DMS79 treated with DMSO at 0.1 percent for 48 hours (cell line): Measurements from ENCODE around the gene RAB22A.
"Not testable (repeated sequence)": the region's sequence is repeated elsewhere in the genome, so short reads cannot be mapped to it uniquely, and the experiment has no call there.

Experiments used
- DNase-seq: peaks from one replicate; lab custom pipeline; 2025; lab: John Stamatoyannopoulos, UW

RAB22A gene

DNA sequence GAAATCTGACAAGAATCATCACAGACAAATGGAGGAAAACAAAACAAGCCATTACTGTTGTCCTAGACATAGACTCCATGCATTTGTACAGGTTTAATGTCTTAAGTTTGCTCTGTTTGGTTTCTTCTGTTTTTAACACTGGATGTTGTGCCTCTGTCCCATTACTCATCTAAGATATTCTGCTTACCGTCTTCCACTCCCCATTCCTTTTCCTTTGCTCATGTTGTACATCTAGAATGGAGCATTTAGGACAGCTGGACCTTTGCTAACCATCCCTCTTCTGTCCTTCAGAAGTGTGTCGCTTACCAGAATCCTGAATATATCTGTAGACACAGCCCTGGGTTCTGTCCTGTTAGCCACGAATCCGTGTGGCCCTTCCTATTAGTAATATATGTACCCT is 35.2 kb downstream of the RAB22A start:
- no peak for DNase-seq

DNA sequence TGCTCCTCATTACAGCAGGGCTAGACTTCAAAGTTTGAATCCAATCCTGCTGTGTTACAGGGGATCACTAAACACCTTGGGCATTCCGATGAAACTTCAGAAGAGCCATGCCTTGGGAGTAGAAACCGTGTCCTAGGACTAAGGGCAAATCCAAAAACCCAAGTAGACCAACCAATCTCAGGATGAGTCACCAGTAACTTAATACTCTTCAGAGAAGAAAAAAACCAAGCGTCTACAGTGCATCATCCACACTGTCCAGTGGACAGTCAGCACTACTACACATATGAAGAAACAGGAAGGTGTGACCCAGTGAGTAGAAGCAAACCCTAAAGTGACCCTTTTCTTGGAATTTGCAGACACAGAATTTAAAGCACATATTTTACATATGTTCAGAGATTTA is 40.1 kb downstream of the RAB22A start:
- no peak for DNase-seq

DNA sequence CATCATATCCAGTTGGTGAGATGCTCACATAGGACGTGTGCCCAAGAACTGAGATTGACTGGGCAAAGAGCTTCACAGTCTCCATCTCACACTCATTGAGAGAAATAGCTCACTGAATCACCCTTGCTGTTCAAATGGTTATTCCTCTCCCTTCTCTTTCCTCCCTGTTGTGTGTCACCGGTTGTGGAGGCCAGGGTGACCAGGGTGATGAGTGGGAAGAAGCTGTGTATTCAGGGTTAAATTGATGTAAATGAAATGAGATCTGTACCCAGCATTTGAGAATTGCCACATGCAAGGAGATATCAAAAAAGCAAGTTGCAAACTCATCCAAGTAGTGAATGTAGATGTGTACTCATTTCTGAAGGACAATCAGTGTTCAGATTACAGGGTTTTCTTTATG is 43.0 kb downstream of the RAB22A start:
- DNase-seq, result no peak

DNA sequence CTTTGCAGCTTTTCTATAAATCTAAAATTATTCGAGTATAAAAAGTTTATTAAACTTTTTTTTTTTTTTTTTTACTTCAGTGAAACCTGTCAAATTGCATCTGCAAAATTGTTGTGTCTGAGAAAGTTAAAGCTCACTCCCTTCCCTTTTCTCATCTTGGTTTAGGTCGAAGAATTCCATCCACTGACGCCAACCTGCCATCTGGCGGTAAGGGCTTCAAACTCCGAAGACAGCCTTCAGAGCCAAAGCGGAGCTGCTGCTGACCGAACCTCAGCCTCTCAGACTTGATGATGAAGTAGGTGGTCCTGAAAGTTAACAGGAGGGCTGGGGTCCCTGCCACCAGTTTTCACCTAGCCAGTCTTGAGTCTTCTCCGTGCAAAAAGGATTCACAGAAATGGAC is 49.9 kb downstream of the RAB22A start:
- no peak for DNase-seq

DNA sequence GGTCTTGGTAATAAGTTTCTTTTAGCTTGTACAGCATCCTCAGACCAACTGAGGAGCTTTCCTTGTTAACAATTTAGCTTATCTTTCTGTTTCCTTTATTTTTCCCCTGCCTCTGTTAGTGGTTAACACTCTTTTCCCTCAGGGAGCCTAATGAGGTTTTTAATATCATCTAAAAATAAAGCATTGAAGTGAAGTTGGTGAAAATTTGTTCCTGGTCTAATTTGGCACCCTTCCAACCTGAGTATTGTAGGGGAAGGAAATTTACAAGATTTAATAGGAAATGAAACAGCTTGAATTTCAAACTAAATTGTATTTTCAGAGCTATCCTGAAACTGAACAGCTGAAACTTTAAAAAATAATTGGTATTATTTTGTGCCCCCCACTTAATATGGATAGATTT is 51.4 kb downstream of the RAB22A start:
- DNase-seq, result no peak

DNA sequence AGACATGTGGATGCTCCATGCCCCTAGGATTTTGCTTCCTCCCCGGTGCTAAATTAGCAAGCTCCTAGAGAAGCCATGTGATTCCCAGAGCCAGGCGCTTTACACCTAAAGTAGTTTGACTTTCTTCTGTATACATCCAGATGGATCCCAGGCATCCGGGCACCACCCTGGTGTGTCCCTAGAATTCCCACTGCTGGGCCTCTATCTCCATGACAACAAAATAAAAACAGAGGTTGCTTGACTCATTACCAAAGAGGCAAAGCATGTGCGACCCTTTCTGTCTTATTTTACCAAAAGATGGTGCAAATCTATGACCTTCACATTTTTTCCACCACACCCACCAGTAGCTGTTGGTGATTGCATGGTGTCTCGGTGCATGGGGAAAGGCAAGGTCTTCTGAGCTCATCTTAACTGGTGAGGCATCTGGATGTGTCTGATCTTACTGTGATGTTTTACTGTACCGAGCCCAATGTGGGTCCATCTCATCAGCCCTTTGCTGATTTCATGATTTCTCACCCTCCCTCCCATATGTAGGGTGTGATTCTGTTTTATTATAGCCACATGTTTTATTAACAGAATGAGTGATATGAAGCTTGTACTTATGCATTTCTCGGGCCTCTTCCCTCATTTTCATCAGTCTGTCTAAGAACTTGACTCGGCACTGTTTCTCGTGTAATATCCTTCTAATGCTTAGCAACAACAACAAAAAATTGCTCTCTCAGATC is 52.1 kb downstream of the RAB22A start:
- DNase-seq, result no peak

DNA sequence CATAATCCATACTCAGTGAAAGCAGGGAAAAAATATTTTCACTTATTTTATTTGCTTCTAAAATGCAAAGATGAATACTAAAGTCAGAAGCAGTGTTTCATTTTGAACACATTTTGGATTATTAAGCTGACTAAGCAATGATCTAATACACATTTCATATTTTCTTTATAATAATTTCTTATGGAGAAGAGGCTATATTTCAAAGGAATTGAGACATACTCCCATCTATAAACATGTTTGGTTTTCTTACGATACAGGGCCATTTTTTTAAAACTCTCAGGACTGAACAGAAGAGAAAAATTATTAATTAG is 52.6 kb downstream of the RAB22A start:
- DNase-seq, result no peak

DNA sequence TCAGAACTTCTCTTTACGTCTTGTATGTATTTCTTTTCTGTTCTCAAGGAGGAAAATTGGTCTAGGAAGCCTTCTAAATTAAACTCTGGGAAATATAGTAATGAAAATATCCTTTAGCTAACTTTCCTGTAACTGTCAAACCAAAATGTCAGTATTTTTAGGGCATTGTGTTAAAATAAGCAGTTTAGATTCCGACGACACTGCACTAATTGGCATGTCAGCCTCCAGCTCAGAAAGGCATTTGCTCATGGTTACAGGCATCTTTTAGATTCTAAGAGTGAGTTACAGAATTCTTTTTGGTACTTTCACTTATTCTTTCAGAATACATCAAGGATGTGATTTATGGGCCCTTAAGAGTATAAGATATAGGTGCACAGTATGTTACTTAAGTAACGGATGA is 53.5 kb downstream of the RAB22A start:
- no peak for DNase-seq

DNA sequence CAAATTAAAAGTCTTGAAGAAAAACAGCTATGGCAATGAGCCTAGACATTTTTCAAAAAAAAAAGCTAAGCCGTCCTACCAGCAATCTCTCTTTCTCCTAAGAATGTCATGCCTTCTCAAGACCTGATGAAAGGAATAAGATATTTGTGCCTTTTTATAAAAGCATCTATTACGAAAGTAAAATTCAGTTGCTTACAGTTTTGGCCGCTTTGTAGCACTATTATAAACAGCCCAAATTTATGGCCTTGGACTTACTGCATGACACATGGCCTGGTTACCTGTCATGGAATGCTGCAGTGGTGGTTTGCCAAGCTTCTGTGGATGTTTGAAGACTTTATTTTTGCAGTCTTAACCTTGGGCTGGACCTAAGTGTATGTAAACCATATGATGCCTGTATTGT is 57.4 kb downstream of the RAB22A start:
- no peak for DNase-seq

DNA sequence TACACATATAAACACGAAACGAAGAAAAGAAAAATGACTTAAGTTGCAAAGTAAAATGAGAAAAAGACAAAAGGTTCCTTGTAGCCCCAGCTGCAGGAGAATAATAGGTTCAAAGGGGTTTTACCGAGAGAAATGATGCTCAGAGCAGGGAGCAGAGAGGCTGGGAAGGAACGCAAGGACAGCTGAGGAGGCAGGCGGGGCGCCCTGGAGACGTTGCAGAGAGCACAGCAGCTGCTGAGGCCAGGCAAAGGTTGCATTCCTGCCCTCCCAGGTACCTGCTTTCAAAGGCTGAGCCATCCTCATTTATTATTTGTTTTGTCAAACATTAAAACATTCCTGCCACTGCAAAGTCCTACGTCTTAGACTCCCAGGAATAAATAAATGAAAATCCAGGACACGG is 63.3 kb downstream of the RAB22A start:
- no peak for DNase-seq

DNA sequence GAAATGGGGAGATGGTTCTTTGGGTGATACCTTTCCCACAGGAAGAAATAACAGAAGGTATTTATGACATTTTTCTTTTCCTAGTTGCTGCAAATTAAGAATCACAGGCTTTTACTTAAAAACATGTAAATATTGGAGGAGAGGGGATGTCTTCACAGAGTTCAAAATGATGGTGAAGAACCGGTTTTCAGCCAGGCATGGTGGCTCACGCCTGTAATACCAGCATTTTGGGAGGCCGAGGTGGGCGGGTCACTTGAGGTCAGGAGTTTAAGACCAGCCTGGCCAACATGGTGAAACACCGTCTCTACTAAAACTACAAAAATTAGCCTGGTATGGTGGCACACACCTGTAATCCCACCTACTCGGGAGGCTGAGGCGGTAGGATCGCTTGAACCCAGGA is 63.8 kb downstream of the RAB22A start:
- not testable (repeated sequence) for DNase-seq

DNA sequence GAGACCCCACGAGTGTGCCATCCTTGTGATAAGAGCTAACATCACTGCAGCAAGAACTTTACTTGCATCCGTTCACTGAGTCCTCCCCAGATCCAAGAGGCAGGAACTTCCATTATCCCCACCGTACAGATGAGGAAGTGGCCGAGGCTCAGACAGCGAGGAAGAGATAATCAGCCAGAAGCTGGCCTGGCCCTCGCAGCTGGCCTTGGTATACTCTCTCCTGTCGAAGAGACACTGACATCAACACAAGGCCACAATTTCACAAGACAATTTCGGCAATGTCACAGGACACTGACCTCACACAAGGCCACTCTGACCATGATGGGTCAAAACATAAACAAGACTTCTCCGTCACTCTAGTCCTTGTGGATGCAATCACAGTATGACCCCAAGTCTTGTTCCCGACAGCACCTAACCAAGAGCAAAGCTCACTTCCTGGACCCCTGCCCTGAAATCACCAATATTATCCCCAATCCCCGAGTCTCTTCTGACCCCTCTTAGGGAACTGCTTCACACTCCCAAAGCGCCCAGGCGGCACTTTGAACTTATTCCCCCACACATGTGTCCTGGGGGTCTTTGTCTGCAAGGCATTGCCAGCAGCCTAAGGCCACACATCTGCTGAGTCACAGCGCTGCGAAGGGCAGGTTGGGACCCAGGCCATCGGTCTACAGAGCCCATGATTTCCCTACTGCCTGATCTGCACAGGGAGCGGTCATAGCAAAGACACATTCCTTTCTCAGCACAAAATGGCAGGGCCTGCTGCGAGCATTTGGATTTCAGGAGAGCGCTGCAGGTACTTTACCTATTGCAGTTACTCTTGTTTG is 64.7 kb downstream of the RAB22A start:
- no peak for DNase-seq

DNA sequence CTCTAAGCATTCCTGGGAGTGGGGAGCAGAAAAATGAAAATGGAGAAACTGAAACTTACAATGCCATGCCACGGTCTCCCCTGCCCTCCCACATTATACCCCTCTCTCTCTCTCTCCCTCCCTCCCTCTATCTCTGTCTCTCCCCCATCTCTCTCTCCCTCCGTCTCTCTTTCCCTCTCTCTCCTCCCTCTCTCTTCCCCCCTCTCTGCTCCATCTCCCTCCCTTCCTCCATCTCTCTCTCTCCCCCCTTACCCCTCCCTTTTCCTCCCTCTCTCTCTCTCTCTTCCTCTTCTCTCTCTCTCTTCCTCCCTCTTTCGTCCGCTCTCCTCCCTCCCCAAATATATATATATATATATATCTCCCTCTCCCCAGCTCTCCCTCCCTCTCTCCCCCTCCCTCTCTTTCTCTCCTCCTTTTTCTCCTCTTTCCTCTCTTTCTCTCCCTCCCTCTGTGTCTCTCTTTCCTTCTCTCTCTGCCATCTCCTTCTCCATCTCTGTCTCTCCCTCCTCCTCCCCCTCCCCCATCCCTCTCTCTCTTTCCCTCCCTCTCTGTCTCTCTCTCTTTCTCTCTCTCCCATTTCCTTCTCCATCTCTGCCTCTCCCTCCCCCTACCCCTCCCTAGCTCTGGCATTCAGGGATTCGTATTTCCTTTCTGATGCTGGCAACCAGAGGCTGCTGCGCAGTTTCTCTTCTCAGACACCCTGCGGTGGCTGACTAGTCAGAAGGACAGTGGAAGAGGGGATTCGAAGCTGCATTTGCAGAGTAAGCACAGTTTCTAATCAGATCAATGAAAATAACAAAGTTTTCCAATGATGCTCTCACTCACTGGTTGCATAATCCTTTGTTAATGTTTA is 65.6 kb downstream of the RAB22A start:
- no peak for DNase-seq

DNA sequence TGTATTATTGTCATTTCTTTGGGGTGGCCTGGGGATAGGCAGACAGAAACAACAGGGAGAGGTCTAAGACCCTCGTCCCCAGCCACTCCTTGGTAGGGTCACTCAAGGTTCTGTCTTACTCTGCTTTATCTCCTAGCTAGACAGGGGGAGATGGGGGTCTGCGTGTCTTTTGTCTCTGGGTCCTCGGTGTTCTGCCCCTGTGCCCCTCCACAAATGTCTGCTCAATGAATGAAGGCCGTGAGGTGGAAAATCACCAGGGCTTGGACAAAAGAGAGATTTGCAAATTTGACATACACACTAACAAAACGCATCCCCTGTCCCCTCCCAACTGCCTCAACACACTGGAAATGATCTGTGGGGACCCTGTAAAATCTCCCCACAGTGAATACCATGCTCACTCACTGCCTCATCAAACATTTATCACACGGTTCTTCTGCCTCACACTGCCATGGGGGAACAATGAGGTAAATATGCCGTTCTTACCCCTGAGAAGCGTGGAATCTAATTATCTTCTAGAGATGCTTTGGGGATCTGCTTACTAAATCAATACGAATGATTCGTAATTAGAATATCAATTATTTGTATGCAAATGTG is 66.3 kb downstream of the RAB22A start:
- no peak for DNase-seq

DNA sequence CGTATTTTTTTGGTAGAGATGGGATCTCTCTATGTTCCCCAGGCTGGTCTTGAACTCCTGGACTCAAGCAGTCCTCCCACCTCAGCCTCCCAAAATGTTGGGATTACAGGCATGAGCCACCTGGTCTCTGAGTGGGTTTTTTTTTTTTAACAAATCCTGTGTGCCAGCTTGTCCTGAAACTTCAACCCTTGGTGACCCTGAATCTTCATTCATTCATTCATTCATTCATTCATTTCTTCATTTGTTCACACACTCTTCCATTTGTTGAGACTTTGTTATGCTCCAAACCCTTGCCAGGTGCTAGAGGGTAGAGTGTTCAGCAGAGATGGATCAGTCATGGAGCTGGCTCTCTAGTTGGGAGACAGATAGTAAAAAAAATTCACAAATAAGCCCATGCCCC is 67.5 kb downstream of the RAB22A start:
- no peak for DNase-seq

DNA sequence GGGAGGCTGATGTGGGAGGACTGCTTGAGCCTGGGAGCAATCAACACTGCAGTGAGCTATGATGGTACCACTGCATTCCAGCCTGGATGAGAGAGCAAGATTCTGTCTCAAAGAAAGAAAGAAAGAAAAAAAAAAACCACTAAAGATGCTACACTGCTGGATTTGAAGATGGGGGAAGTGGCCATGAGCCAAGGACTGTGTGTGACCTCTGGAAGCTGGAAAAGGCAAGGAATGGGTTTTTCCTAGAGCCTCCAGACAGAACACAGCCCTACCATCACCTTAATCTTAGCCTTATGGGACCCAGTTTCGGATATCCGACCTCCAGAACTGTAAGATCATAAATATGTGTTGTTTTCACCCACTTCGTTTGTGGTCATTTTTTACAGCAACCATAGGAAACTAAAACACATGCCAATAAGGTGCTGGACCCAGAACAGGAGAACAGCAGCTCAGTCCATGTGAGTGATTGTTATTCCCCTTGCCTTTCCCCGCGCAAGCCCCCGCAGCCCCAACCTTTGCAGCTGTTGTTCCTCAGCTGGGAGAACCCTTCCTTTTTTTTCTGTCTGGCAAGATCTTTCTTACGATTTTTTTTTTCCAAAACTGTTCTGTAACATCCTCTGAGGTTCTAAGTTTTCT is 68.4 kb downstream of the RAB22A start:
- DNase-seq, result no peak

DNA sequence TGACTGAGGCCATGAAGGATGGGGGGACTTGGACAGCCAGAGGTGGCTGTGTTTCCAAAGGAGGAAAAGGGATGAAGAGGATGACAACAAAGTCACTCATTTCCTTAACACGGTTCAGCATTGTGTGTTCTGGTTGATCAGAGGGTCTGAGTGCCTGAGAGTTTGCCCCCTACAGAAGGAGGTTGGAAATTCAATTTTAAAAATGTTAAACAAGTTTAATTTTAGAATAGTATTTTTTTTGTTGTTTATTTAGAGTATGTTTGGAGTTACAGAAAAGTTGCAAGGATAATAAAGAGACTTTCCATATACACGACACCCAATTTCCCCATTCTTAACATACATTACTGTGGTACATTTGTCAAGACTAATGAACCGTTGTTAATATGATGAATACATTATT is 69.2 kb downstream of the RAB22A start:
- no peak for DNase-seq

DNA sequence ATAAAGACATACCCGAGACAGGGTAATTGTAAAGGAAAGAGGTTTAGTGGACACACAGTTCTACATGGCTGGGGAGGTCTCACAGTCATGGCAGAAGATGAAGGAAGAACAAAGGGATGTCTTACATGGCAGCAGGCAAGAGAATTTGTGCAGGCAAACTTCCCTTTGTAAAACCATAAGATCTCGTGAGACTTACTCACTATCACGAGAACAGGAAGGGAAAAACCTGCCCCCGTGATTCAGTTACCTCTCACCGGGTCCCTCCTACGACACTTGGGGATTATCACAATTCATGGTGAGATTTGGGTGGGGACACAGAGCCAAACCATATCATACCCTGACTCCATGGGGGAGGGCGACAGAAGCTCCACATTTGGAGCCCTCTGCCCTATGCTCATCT is 72.1 kb downstream of the RAB22A start:
- no peak for DNase-seq

DNA sequence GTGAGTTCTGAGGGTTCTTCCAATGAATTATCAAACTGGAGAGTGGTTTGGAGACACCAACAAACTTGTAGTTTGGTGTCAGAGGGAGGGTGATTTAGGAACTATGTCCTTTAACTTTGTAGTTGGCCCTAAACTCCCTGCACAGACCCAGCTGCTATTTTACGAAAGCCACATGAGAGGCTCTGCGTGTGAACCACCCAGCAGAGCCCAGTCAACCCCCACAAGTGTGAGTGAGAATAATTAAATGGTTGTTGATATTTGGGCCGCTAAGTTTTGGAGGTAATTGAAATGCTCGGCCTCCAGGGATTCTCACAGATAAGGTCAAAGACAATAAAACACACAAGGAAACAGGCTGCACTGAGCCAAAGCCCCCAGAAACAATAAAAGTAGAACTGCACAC is 72.6 kb downstream of the RAB22A start:
- DNase-seq, result no peak

DNA sequence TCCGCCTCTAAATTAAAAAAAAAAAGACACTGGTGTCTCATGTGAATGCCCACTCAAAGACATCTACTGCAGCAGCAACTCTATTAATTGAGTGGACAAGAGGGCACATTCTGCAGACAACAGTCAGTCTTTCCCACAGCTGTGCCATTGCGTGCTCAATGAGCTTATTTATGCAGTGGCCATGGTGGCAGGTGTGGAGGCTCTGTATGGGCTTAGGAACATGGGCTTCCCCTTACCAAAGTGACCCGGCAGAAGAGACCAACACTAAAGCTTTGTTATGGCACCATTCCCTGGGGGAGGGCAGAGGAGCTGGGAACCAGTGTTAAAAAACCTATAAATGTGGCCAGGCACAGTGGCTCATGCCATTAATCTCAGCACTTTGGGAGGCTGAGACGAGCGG is 75.3 kb downstream of the RAB22A start:
- DNase-seq, result no peak

DNA sequence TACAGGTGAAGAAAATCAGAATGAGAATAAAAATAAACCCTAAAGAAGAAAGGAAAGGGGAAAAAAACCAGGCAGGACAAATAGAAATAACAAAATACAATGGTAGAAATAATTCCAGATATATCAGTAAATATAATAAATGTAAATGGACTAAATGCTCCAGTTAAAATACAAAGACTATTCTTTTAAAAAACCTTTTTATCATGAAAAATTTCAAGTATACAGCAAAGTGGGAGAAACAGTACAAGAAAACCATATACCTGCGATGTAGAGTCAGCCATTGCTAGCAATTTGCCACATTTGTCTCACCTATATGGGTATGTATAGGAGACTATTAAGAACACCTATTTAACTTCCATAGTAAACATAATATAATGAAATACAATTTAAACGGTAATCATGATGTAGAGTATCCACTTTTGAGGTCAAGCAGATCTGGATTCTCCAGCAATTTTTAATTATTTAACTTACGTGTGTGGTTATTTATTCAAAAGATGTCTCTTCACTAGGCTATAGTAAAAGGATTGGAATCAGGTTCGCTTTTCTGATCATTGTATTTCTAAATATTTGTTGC is 78.6 kb downstream of the RAB22A start:
- no peak for DNase-seq

DNA sequence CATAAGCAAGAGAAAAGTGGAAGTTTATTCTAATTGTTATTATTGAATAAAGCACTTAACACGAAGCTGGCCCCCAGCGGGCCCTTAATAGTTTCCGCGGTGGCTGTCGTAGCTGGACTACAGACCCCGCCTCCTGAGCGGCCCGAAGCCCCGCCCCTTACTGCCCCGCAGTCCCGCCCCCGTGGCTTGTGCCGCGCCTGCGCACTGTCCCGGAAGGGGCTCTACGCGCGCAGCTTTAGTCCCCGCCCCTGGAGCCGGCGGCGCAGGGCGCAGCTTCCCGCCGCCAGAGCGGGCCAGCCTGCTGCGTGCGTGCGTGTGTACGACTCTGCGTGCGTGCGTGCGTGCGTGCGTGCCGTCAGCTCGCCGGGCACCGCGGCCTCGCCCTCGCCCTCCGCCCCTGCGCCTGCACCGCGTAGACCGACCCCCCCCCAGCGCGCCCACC is 79.4 kb downstream of the RAB22A start, which contains the start of gene VAPB:
Gene VAPB (plus strand): TSS at position 348 of the 442 bp plus-strand sequence. CDS start 231 bp downstream, outside the sequence.
- peak; percentile 87 for DNase-seq
